Tibial artery (tissue), 4 donors: ENCODE measurements around the gene CELA1.

ENCODE experiments used
- DNase-seq, 2 donors: peaks; one replicate each; pipeline ENCODE4 v3.0.0-alpha.2; 2019
- H3K27ac ChIP-seq, 2 donors: fragments of 200-600 bp; sonication (generic) in 1 of 2; 1 replicate in 1 of 2; 2 replicates in 1 of 2; pipeline ENCODE4 v1.5.1; 2018 to 2019; ENCODE audit warnings: mild to moderate bottlenecking in 1 of 2
- H3K27me3 ChIP-seq, 2 donors: fragments of 200-600 bp; sonication (generic) in 1 of 2; one replicate each; pipeline versions ENCODE4 v1.5.1 to v1.6.0; 2016 to 2019
- H3K36me3 ChIP-seq, 3 donors: fragments of 200-600 bp; sonication (generic) in 2 of 3; one replicate each; pipeline ENCODE4 v1.5.1; 2016 to 2019; ENCODE audit warnings: mild to moderate bottlenecking in 2 of 3
- H3K4me1 ChIP-seq, 4 donors: fragments of 200-600 bp; sonication (generic) in 2 of 4; 1 replicate in 3 of 4; 2 replicates in 1 of 4; pipeline ENCODE4 v1.5.1; 2016 to 2019
- H3K4me3 ChIP-seq, 2 donors: fragments of 200-600 bp; sonication (generic) in 1 of 2; 1 replicate in 1 of 2; 2 replicates in 1 of 2; pipeline ENCODE4 v1.5.1; 2018 to 2019; ENCODE audit warnings: mild to moderate bottlenecking in 2 of 2
- H3K9me3 ChIP-seq, 3 donors: fragments of 200-600 bp; sonication (generic) in 1 of 3; one replicate each; pipeline ENCODE4 v1.5.1; 2016 to 2019
- CTCF ChIP-seq, 2 experiments: fragments of 200-600 bp in 1 of 2; fragments of 450-650 bp in 1 of 2; IDR thresholded peaks; one replicate each; pipeline ENCODE4 v1.5.1; 2017 to 2019; ENCODE audit warnings: antibody characterized with exemption in 2 of 2, mild to moderate bottlenecking in 1 of 2, moderate library complexity in 1 of 2
- intact Hi-C: fragments of 100-400 bp; cut with DNase I; formaldehyde crosslinking; loops from one replicate; pipeline ENCODE4 v1.15.0; 2023; ENCODE audit warnings: low total_unique reads

CELA1 gene

DNA sequence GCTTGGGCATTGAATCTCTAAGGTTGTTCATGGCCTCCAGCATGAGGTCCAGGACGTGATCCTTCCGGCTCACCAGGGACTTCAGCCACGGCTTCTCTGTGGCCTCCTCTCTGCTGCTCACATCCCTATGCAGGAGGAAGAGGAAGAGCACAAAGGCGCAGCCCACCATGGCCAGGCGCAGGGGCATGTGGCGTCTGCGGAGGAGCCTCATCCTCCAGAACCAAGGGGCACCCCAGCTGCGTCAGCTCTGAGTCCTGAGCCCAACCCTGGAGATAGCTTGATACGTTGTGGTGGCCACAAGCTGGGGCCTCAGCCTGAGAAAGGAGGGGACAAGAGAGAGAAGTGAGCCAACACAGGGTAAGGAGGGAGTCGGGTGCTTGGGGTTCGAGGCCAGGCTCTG lies 33.1 kb upstream of the CELA1 start:
- TF ChIP-seq CTCF (IDR thresholded peaks at IDR 0.05): no peak
- no peak for DNase-seq
- Histone ChIP-seq H3K9me3 (no peaks in the 10 kb centered on the region), H3K27ac (no peak overlapping the region), H3K36me3 (no peaks in the 10 kb centered on the region), H3K4me1 (no peaks in the 10 kb centered on the region), H3K27me3 (no peaks in the 10 kb centered on the region), H3K4me3 (no peak overlapping the region)
- intact Hi-C loops: no loop called here

GRCh38 chr12:51378749-51379148 lies 32.3 kb upstream of the CELA1 start:
- no peak overlapping the region for H3K27ac ChIP-seq
- no peak for DNase-seq
- H3K4me1 ChIP-seq: no peaks in the 10 kb centered on the region
- H3K27me3 ChIP-seq: no peaks in the 10 kb centered on the region
- no peaks in the 10 kb centered on the region for H3K36me3 ChIP-seq
- H3K9me3 ChIP-seq: no peaks in the 10 kb centered on the region
- no peak overlapping the region for H3K4me3 ChIP-seq
- TF ChIP-seq CTCF (IDR thresholded peaks at IDR 0.05): no peak
- intact Hi-C loops: no loop called here

DNA sequence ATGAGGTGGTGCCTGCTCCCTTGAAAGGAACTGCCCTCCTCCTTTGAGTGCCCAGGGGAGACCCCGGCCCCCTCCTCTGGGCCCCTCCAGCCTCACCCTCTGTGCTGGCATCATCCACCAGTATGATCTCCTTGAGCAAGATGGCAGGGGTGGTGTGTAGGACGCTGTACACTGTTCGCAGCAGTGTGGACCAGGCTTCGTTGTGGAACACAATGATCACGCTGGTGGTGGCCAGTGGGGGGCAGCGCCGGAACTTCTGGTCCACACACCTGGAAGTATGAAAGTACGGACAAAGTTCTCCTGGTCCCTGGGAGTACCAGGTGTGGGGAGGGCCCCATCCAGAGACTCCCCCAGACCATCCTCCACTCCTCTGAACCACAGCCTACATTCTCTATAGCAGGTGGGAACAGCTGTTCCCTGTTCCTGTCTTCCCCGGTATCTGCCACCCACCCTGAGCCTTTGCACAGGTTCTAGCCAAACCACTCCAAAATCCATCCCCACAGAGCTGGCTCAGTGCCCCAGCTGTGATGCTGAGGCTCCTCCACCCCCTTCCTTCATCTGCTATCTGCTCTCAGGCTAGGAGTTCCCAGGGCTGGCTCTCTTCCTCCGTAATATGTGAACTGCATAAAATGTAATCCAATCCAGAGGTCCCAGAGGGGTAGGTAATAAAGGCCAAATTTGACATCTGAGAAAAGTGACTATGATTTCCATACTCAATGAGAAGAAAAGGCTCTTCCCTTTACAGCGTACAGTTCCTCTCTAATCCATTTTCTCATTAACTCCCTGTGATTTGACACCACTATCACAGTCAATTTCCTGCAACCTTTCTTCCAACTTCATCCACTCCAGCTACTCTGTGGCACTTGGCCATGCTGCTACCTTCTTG lies 30.9 kb upstream of the CELA1 start:
- no peak for DNase-seq
- intact Hi-C loops: no loop called here
- H3K4me1 ChIP-seq: no peaks in the 10 kb centered on the region

GRCh38 chr12:51374856-51375255 lies 28.4 kb upstream of the CELA1 start:
- DNase-seq: no peak
- Histone ChIP-seq H3K36me3 (no peaks in the 10 kb centered on the region), H3K9me3 (no peaks in the 10 kb centered on the region), H3K4me3 (no peak overlapping the region), H3K27ac (no peak overlapping the region), H3K4me1 (peaks cover 0 to 13% (median 5%) of the 10 kb centered on the region in 4 donors), H3K27me3 (no peaks in the 10 kb centered on the region)
- intact Hi-C loops: no loop called here
- no peak for TF ChIP-seq CTCF (IDR thresholded peaks at IDR 0.05)

More for the DNA sequence above, 30.9 kb upstream of the CELA1 start:
- Histone ChIP-seq H3K36me3 (no peaks in the 10 kb centered on the region), H3K9me3 (no peaks in the 10 kb centered on the region), H3K4me3 (no peak overlapping the region), H3K27me3 (no peaks in the 10 kb centered on the region), H3K27ac (no peak overlapping the region)
- TF ChIP-seq CTCF (IDR thresholded peaks at IDR 0.05): no peak

DNA sequence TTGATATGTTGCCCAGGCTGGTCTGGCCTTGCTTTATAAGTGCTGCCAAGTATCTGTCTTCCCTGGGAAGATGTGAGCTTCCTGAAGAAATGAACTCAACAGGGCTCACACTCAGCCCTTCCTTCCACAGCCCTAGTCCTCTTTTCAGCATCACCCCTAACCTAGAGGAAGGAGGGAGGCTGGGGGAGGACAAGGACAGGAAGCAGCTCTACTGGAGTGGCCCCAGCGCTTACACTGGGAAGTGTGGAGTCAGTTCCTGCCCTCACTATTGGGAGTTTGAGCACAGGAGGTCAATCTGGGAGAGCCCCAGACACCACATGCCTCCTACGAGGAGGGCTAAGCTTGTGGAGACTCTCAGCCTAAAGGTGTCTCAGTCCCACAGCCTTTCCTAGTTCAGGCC lies 27.9 kb upstream of the CELA1 start:
- intact Hi-C loops: no loop called here
- H3K9me3 ChIP-seq: no peaks in the 10 kb centered on the region
- no peaks in the 10 kb centered on the region for H3K36me3 ChIP-seq
- H3K27me3 ChIP-seq: no peaks in the 10 kb centered on the region
- H3K4me1 ChIP-seq: peaks cover 0 to 13% (median 5%) of the 10 kb centered on the region in 4 donors
- DNase-seq: no peak
- H3K4me3 ChIP-seq: no peak overlapping the region
- TF ChIP-seq CTCF (IDR thresholded peaks at IDR 0.05): no peak
- no peak overlapping the region for H3K27ac ChIP-seq
